Left lung (tissue), 10 donors: ENCODE results near the gene ATP4B. TPM values are rescaled to one million over a fixed set of nuclear protein-coding genes. Genes with fewer than 3 reads are reported as not detected.

ENCODE experiments used
- ATAC-seq: fragments of 200-7000 bp; cut with Tn5 transposase; one replicate; pipeline ENCODE4 v1.9.1; 2020; ENCODE audit warnings: moderate library complexity
- DNase-seq, 4 donors: peaks; one replicate each; pipeline ENCODE4 v3.0.0-alpha.2; 2013 to 2020
- H3K27ac ChIP-seq, 2 donors: fragments of 200-600 bp; sonication (generic) in 1 of 2; one replicate each; pipeline versions ENCODE4 v1.5.0 to v1.8.0; 2020 to 2021
- H3K27me3 ChIP-seq, 2 donors: fragments of 200-600 bp; sonication (generic) in 1 of 2; one replicate each; pipeline versions ENCODE4 v1.5.0 to v1.8.0; 2020 to 2021
- H3K36me3 ChIP-seq, 2 donors: fragments of 200-600 bp; sonication (generic) in 1 of 2; one replicate each; pipeline versions ENCODE4 v1.5.0 to v1.8.0; 2020 to 2021
- H3K4me1 ChIP-seq, 2 donors: fragments of 200-600 bp; one replicate each; pipeline ENCODE4 v1.8.0; 2021
- H3K4me3 ChIP-seq, 2 donors: fragments of 200-600 bp; sonication (generic) in 1 of 2; one replicate each; pipeline versions ENCODE4 v1.5.0 to v1.8.0; 2020 to 2021; ENCODE audit warnings: mild to moderate bottlenecking in 1 of 2
- H3K9me3 ChIP-seq, 2 donors: fragments of 200-600 bp; sonication (generic) in 1 of 2; one replicate each; pipeline versions ENCODE4 v1.5.0 to v1.8.0; 2020 to 2021
- intact Hi-C, 2 donors: fragments of 100-400 bp; cut with DNase I; formaldehyde crosslinking; loops; one replicate each; pipeline versions ENCODE4 v1.11.2 to v1.14.2; 2022
- polyA plus RNA-seq, 6 donors: library from polyadenylated mRNA; unstranded; fragments of 120-200 nt; gene quantifications; one replicate each; pipeline ENCODE4 v1.2.1, GENCODE V29; 2013; ENCODE audit not compliant: insufficient read length in 6 of 6
- total RNA-seq, 2 donors: library from RNA; stranded (reverse); fragmentation: NEBNext Ultra II Directional; extraction: Animal tissue kit (Norgen Biotek cat#: 25700); gene quantifications; one replicate each; pipeline ENCODE4 v1.2.1, GENCODE V29; 2021
- TF ChIP-seq, protein P1 (sequence below), 2 donors: fragments of 200-600 bp; sonication (generic) in 1 of 2; IDR thresholded peaks; one replicate each; pipeline versions ENCODE4 v1.5.0 to v1.8.0; 2021; ENCODE audit warnings: antibody characterized with exemption in 2 of 2
- donor health status: DM: no; HTN: yes; CAD: no.
- donor health status: DM: no; HTN: no; CAD: no.

ATP4B gene
- total and polyA plus RNA-seq, 8 donors: 0.28 to 0.58 (median 0.41) TPM; not detected in 5

- DNase-seq: peak in 1 of 4 donors; percentile 20
- no peak overlapping the region for H3K27ac ChIP-seq
- intact Hi-C loops: no loop called here
- no peaks in the 10 kb centered on the region for H3K9me3 ChIP-seq
- H3K36me3 ChIP-seq: peaks cover 0 to 96% of the 10 kb centered on the region in 2 donors
- no peaks in the 10 kb centered on the region for H3K4me1 ChIP-seq
- TF ChIP-seq, protein P1, sequence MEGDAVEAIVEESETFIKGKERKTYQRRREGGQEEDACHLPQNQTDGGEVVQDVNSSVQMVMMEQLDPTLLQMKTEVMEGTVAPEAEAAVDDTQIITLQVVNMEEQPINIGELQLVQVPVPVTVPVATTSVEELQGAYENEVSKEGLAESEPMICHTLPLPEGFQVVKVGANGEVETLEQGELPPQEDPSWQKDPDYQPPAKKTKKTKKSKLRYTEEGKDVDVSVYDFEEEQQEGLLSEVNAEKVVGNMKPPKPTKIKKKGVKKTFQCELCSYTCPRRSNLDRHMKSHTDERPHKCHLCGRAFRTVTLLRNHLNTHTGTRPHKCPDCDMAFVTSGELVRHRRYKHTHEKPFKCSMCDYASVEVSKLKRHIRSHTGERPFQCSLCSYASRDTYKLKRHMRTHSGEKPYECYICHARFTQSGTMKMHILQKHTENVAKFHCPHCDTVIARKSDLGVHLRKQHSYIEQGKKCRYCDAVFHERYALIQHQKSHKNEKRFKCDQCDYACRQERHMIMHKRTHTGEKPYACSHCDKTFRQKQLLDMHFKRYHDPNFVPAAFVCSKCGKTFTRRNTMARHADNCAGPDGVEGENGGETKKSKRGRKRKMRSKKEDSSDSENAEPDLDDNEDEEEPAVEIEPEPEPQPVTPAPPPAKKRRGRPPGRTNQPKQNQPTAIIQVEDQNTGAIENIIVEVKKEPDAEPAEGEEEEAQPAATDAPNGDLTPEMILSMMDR (IDR thresholded peaks at IDR 0.05): no peak
- H3K4me3 ChIP-seq: no peak overlapping the region
- no peaks in the 10 kb centered on the region for H3K27me3 ChIP-seq
- no peak for ATAC-seq
Measured at GRCh38 chr13:113637262-113638160, 20.5 kb downstream of the ATP4B start.

- DNase-seq (peak in 1 of 4 donors; percentile 25), ATAC-seq (no peak)
- Histone ChIP-seq H3K9me3 (no peaks in the 10 kb centered on the region), H3K4me1 (no peaks in the 10 kb centered on the region), H3K27me3 (no peaks in the 10 kb centered on the region), H3K27ac (no peak overlapping the region), H3K4me3 (no peak overlapping the region), H3K36me3 (peaks cover 0 to 98% of the 10 kb centered on the region in 2 donors)
- intact Hi-C loops: no loop called here
- TF ChIP-seq, protein P1 (IDR thresholded peaks at IDR 0.05): no peak
Measured at GRCh38 chr13:113636266-113636963, 21.6 kb downstream of the ATP4B start.

GRCh38 chr13:113635709-113636108 lies 22.3 kb downstream of the ATP4B start:
- intact Hi-C loops: no loop called here
- H3K4me1 ChIP-seq: no peaks in the 10 kb centered on the region
- TF ChIP-seq, protein P1 (IDR thresholded peaks at IDR 0.05): no peak
- H3K27me3 ChIP-seq: no peaks in the 10 kb centered on the region
- H3K4me3 ChIP-seq: no peak overlapping the region
- DNase-seq (peak in 1 of 4 donors; percentile 28), ATAC-seq (no peak)
- H3K9me3 ChIP-seq: no peaks in the 10 kb centered on the region
- no peak overlapping the region for H3K27ac ChIP-seq
- peaks cover 0 to 100% of the 10 kb centered on the region in 2 donors for H3K36me3 ChIP-seq

- H3K27ac ChIP-seq: no peak overlapping the region
- intact Hi-C loops: no loop called here
- H3K36me3 ChIP-seq: peaks cover 0 to 99% of the 10 kb centered on the region in 2 donors
- H3K9me3 ChIP-seq: no peaks in the 10 kb centered on the region
- H3K4me3 ChIP-seq: no peak overlapping the region
- H3K27me3 ChIP-seq: no peaks in the 10 kb centered on the region
- ATAC-seq: no peak
- H3K4me1 ChIP-seq: no peaks in the 10 kb centered on the region
- peak in 1 of 4 donors; percentile 16 for DNase-seq
- TF ChIP-seq, protein P1 (IDR thresholded peaks at IDR 0.05): no peak
Measured at GRCh38 chr13:113635048-113635420, 23.0 kb downstream of the ATP4B start.
